Suprapubic skin (tissue), 4 donors: Measurements from ENCODE around the gene PRKCSH. TPM values are rescaled to one million over a fixed set of nuclear protein-coding genes. Genes with fewer than 3 reads are reported as not detected.
A peak's percentile ranks its signal among the peaks of the same experiment; 100 is the strongest.
"Not testable (repeated sequence)": the region's sequence is repeated elsewhere in the genome, so short reads cannot be mapped to it uniquely, and the experiment has no call there.

Experiments
- DNase-seq, 2 donors: peaks; one replicate each; pipeline ENCODE4 v3.0.0-alpha.2; 2019; ENCODE audit warnings: low spot score in 2 of 2
- H3K27ac ChIP-seq: fragments of 200-600 bp; sonication (generic); one replicate; pipeline ENCODE4 v1.5.1; 2019
- H3K27me3 ChIP-seq: fragments of 200-600 bp; sonication (generic); one replicate; pipeline ENCODE4 v1.5.1; 2019
- H3K36me3 ChIP-seq: fragments of 200-600 bp; sonication (generic); one replicate; pipeline ENCODE4 v1.5.1; 2019
- H3K4me1 ChIP-seq: fragments of 200-600 bp; sonication (generic); one replicate; pipeline ENCODE4 v1.5.1; 2019
- H3K4me3 ChIP-seq: fragments of 200-600 bp; sonication (generic); one replicate; pipeline ENCODE4 v1.5.1; 2019; ENCODE audit warnings: mild to moderate bottlenecking
- H3K9me3 ChIP-seq: fragments of 200-600 bp; sonication (generic); one replicate; pipeline ENCODE4 v1.5.1; 2019
- CTCF ChIP-seq, 2 donors: fragments of 200-600 bp in 1 of 2; fragments of 450-650 bp in 1 of 2; sonication (generic) in 1 of 2; IDR thresholded peaks; one replicate each; pipeline ENCODE4 v1.5.1; 2016 to 2019; ENCODE audit warnings: antibody characterized with exemption in 2 of 2, mild to moderate bottlenecking in 1 of 2, moderate library complexity in 1 of 2
- EP300 ChIP-seq: sonication (generic); formaldehyde crosslinking; IDR thresholded peaks from one replicate; pipeline ENCODE4 v1.6.1; 2017; ENCODE audit warnings: antibody characterized with exemption
- POLR2A ChIP-seq, 2 donors: fragments of 450-650 bp; IDR thresholded peaks; one replicate each; pipeline ENCODE4 v1.6.1; 2017; ENCODE audit warnings: antibody characterized with exemption in 2 of 2, mild to moderate bottlenecking in 2 of 2, moderate library complexity in 2 of 2
- POLR2AphosphoS5 ChIP-seq, 3 donors: sonication (generic); formaldehyde crosslinking; IDR thresholded peaks; one replicate each; pipeline ENCODE4 v1.6.1; 2017; ENCODE audit warnings: antibody characterized with exemption in 3 of 3
- WGBS: methylation state at CpG from one replicate; pipeline ENCODE4 v1.1.5; 2018; 5-methylcytosine and 5-hydroxymethylcytosine counted together
- total RNA-seq, 4 donors: library from RNA; depleted of rRNA; stranded (reverse); fragments of >200 nt; gene quantifications; one replicate each; pipeline ENCODE4 v1.1.0, GENCODE V29; 2016

Gene PRKCSH
- total RNA-seq, 4 donors from 2014 or later: 119 to 164 (median 124) TPM

DNA sequence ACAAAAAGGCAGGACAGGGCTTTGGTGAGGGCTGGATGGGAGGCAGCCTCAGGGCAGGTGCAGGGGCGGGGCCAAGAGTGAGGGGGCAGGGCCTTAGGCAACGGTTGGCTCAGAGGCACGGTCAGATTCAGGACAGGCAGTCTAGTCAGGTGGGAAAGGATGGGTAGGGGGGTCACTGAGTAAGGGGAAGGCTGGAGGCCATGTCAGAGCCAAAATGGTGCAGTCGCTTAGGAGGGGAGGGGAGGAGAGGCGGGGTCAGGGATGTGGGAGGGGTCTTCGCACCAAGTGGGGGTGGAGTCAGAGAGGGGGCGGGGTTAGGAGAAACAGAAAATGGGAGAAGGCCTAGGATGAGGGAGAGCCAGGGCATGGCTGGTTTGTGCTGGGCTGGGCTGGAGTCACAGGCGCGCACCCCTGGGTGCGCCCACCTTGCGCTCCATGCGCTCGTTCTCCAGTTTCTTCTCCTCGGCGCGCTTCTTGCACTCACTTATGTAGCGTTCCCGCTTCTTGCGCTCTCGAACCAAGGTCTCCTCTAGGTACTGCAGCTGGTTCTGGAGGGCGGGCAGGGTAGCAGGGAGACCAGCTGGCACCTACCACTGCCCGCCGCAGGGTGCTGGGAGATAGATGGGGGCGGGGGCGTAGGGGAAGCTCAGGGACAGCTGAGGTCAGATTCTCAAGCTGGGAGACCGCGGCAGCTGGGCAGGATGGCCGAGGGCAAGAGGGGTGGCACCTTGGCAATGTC, 9.5 kb upstream of the PRKCSH start:
- no peak for TF ChIP-seq POLR2A (IDR thresholded peaks at IDR 0.05)
- TF ChIP-seq EP300: no peak
- TF ChIP-seq CTCF (IDR thresholded peaks at IDR 0.05): no peak
- no peak for TF ChIP-seq POLR2AphosphoS5 (IDR thresholded peaks at IDR 0.05)
- 89% methylated on average over 28 of the region's 28 CpGs for WGBS
- Histone ChIP-seq H3K36me3 (no peaks in the 10 kb centered on the region), H3K4me1 (peaks cover 31% of the 10 kb centered on the region), H3K27ac (no peak overlapping the region), H3K27me3 (peaks cover 27% of the 10 kb centered on the region), H3K4me3 (no peak overlapping the region), H3K9me3 (no peaks in the 10 kb centered on the region)
- DNase-seq: no peak

GRCh38 chr19:11426656-11427055, 8.8 kb upstream of the PRKCSH start:
- no peak for TF ChIP-seq POLR2AphosphoS5 (IDR thresholded peaks at IDR 0.05)
- Histone ChIP-seq H3K27me3 (peaks cover 19% of the 10 kb centered on the region), H3K4me1 (peaks cover 23% of the 10 kb centered on the region), H3K36me3 (no peaks in the 10 kb centered on the region), H3K27ac (no peak overlapping the region), H3K9me3 (no peaks in the 10 kb centered on the region), H3K4me3 (no peak overlapping the region)
- DNase-seq: no peak
- 84% methylated on average over 19 of the region's 19 CpGs for WGBS

- WGBS: 88% methylated on average over 3 of the region's 3 CpGs
- H3K9me3 ChIP-seq, H3K27me3 ChIP-seq, H3K4me3 ChIP-seq, H3K27ac ChIP-seq, DNase-seq: not testable (repeated sequence)
- peaks cover 20% of the 10 kb centered on the region for H3K4me1 ChIP-seq
- peaks cover 14% of the 10 kb centered on the region for H3K36me3 ChIP-seq
Observed at GRCh38 chr19:11433526-11433925, 1.9 kb upstream of the PRKCSH start.

GRCh38 chr19:11434703-11435056, 755 bp upstream of the PRKCSH start:
- Histone ChIP-seq H3K4me1 (peaks cover 20% of the 10 kb centered on the region), H3K27me3 (no peaks in the 10 kb centered on the region), H3K27ac (peak overlapping the region; percentile 42), H3K9me3 (no peaks in the 10 kb centered on the region), H3K36me3 (peaks cover 24% of the 10 kb centered on the region), H3K4me3 (peak overlapping the region; percentile 74)
- 10% methylated on average over 9 of the region's 9 CpGs for WGBS
- TF ChIP-seq CTCF (IDR thresholded peaks at IDR 0.05) (no peak), POLR2A (IDR thresholded peaks at IDR 0.05) (no peak), EP300 (no peak), POLR2AphosphoS5 (IDR thresholded peaks at IDR 0.05) (no peak)
- DNase-seq: no peak

DNA sequence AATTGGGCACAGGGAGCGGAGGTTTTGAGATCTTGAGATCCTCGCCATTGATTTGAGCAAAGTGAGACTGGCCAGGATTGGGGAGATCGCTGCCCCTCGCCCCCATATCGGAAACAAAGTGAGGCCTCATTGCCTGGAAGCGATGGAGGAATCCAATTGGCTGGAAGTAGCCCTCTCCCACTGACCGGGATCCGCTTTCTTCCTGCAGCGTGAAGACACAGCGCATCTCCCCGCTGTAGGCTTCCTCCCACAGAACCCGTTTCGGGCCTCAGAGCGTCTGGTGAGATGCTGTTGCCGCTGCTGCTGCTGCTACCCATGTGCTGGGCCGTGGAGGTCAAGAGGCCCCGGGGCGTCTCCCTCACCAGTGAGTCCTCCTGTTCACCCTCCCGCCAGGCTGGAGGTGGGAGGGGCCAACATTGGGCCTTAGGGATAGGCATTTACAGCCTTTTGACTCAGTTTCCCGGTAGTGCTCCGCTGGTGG, 438 bp downstream of the PRKCSH start:
- 21% methylated on average over 4 of the region's 21 CpGs for WGBS
- Histone ChIP-seq H3K4me1 (peaks cover 20% of the 10 kb centered on the region), H3K27ac (peak overlapping the region; percentile 64), H3K9me3 (no peaks in the 10 kb centered on the region), H3K36me3 (peaks cover 36% of the 10 kb centered on the region), H3K27me3 (no peaks in the 10 kb centered on the region), H3K4me3 (peak overlapping the region; percentile 74)
- DNase-seq: no peak
- TF ChIP-seq POLR2AphosphoS5 (IDR thresholded peaks at IDR 0.05) (no peak), EP300 (no peak), POLR2A (IDR thresholded peaks at IDR 0.05) (no peak)

GRCh38 chr19:11437955-11438354, 2.5 kb downstream of the PRKCSH start:
- DNase-seq: no peak
- no peaks in the 10 kb centered on the region for H3K27me3 ChIP-seq
- 88% methylated on average over 8 of the region's 9 CpGs for WGBS
- H3K36me3 ChIP-seq: peaks cover 57% of the 10 kb centered on the region
- no peak overlapping the region for H3K27ac ChIP-seq
- TF ChIP-seq POLR2A (IDR thresholded peaks at IDR 0.05) (no peak), POLR2AphosphoS5 (IDR thresholded peaks at IDR 0.05) (no peak), EP300 (no peak), CTCF (IDR thresholded peaks at IDR 0.05) (no peak)
- no peaks in the 10 kb centered on the region for H3K9me3 ChIP-seq
- peaks cover 22% of the 10 kb centered on the region for H3K4me1 ChIP-seq
- no peak overlapping the region for H3K4me3 ChIP-seq

DNA sequence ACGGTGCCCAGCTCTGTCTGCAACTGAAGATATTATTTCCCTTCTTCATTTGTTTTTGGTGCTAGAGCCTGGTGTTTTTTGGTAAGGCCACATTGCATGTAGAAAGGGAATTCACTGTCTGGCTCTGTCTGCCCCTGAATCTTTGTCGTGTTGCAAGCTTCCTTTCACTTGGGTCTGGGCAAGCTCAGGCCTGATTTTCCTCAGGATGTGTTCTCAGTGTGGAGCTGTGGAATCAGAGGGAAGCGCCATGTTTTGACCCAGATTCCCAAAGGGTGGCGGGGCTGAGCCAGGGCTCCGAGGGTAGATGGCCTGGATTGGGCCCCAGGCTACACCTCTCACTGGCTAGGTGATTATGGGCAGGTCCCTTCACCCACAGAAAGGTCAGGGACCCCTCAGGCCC, 8.6 kb downstream of the PRKCSH start:
- no peak for TF ChIP-seq POLR2AphosphoS5 (IDR thresholded peaks at IDR 0.05)
- no peak for TF ChIP-seq CTCF (IDR thresholded peaks at IDR 0.05)
- no peak for TF ChIP-seq EP300
- no peak for TF ChIP-seq POLR2A (IDR thresholded peaks at IDR 0.05)
- DNase-seq: no peak
- H3K4me1 ChIP-seq: peaks cover 18% of the 10 kb centered on the region
- no peaks in the 10 kb centered on the region for H3K27me3 ChIP-seq
- no peaks in the 10 kb centered on the region for H3K9me3 ChIP-seq
- no peak overlapping the region for H3K4me3 ChIP-seq
- 63% methylated on average over 5 of the region's 5 CpGs for WGBS
- peaks cover 99% of the 10 kb centered on the region for H3K36me3 ChIP-seq
- H3K27ac ChIP-seq: peak overlapping the region; percentile 51
